Epithelial cell of esophagus (primary cell): ENCODE measurements around the gene RAET1L.
A peak's percentile ranks its signal among the peaks of the same experiment; 100 is the strongest.

Experiments used
- DNase-seq: peaks from one replicate; pipeline ENCODE4 v3.0.0; 2010; ENCODE audit warnings: low read depth
- H3K4me3 ChIP-seq: 2 replicates; pipeline ENCODE4 v1.5.1; 2011; ENCODE audit warnings: mild to moderate bottlenecking, low read length, control low read depth
- CTCF ChIP-seq: IDR thresholded peaks from 2 replicates; pipeline ENCODE4 v1.5.1; 2011; ENCODE audit warnings: low read depth, mild to moderate bottlenecking, low read length, control low read depth, inconsistent platforms; ENCODE audit not compliant: insufficient read depth; ENCODE audit errors: missing control alignments

RAET1L gene

GRCh38 chr6:150046943-150047342, 21.6 kb upstream of the RAET1L start:
- peak; percentile 13 for DNase-seq
- H3K4me3 ChIP-seq = no peak overlapping the region
- TF ChIP-seq CTCF = no peak

- no peak overlapping the region for H3K4me3 ChIP-seq
- no peak for TF ChIP-seq CTCF
- no peak for DNase-seq
Measured at GRCh38 chr6:150044621-150045145, 19.4 kb upstream of the RAET1L start.

GRCh38 chr6:150043501-150044412, 18.4 kb upstream of the RAET1L start:
- no peak overlapping the region for H3K4me3 ChIP-seq
- TF ChIP-seq CTCF = no peak
- no peak for DNase-seq

- no peak for DNase-seq
- no peak overlapping the region for H3K4me3 ChIP-seq
- no peak for TF ChIP-seq CTCF
Measured at GRCh38 chr6:150043096-150043495, 17.8 kb upstream of the RAET1L start.

GRCh38 chr6:150038202-150039062, 13.1 kb upstream of the RAET1L start:
- TF ChIP-seq CTCF = peak; percentile 34
- peak; percentile 34 for DNase-seq
- H3K4me3 ChIP-seq = no peak overlapping the region

GRCh38 chr6:150037526-150038201, 12.3 kb upstream of the RAET1L start:
- TF ChIP-seq CTCF = no peak
- DNase-seq = no peak
- no peak overlapping the region for H3K4me3 ChIP-seq
